ENCODE results near the gene MARCHF2.

DNA sequence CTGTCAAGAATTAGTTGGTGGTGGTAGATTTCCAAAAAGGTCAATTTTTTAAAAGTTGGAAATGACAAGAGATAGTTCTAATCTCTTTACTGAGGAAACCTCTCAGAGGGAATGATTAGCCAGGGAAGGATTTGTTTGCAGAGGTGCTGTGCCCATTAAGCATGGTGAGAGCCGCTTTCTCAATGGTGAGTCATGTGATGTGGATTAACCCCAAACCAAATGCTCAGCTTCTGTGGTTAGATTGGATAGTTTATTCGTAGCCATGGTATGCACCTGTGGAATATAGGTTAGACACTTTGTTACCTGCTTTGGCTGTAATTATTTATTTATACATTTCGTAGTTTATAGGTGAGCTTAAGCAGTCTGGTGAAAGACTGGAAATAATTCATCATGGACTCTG, 38.8 kb downstream of the MARCHF2 start:
- TF ChIP-seq POLR2A (IDR thresholded peaks at IDR 0.05; ENCODE audit: low read length) (no peak), MAFK (IDR thresholded peaks at IDR 0.05; ENCODE audit: partially characterized antibody) (no peak), JUNB (IDR thresholded peaks at IDR 0.05) (no peak), SMC3 (IDR thresholded peaks at IDR 0.05) (no peak)
- TF ChIP-seq, protein P1, sequence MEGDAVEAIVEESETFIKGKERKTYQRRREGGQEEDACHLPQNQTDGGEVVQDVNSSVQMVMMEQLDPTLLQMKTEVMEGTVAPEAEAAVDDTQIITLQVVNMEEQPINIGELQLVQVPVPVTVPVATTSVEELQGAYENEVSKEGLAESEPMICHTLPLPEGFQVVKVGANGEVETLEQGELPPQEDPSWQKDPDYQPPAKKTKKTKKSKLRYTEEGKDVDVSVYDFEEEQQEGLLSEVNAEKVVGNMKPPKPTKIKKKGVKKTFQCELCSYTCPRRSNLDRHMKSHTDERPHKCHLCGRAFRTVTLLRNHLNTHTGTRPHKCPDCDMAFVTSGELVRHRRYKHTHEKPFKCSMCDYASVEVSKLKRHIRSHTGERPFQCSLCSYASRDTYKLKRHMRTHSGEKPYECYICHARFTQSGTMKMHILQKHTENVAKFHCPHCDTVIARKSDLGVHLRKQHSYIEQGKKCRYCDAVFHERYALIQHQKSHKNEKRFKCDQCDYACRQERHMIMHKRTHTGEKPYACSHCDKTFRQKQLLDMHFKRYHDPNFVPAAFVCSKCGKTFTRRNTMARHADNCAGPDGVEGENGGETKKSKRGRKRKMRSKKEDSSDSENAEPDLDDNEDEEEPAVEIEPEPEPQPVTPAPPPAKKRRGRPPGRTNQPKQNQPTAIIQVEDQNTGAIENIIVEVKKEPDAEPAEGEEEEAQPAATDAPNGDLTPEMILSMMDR (IDR thresholded peaks at IDR 0.05), result no peak

All from A549 (cell line).